IMR-90 (cell line): ENCODE measurements around the gene TESK2. TPM values are rescaled to one million over a fixed set of nuclear protein-coding genes. Genes with fewer than 3 reads are reported as not detected.

Source experiments
- ATAC-seq: fragments of 200-7000 bp; cut with Tn5 transposase; 2 replicates; pipeline ENCODE4 v1.9.1; 2020; ENCODE audit warnings: low read depth, mild to moderate bottlenecking, moderate library complexity
- BruUV-seq: library from RNA; stranded (reverse); fragments of 400-500 nt; replicated peaks from 2 replicates; lab custom pipeline; 2021; lab: Mats Ljungman, UMichigan
- CTCF ChIA-PET: fragments of 300-600 bp; formaldehyde crosslinking; extraction: SDS; loops from one replicate; lab custom pipeline; 2021; ENCODE audit warnings: antibody characterized with exemption; lab: Yijun Ruan, JAX
- POLR2A ChIA-PET: fragments of 300-600 bp; sonication (Branson Sonifier 250); formaldehyde crosslinking; loops from one replicate; lab custom pipeline; 2022; ENCODE audit warnings: antibody characterized with exemption; ENCODE audit not compliant: unreplicated experiment; lab: Charles Lee
- DNase-seq: peaks from one replicate; pipeline ENCODE4 v3.0.0; 2013
- H2AFZ ChIP-seq: replicated peaks from 2 replicates; pipeline ENCODE3; 2013; ENCODE audit warnings: low read length, mild to moderate bottlenecking; ENCODE audit not compliant: poor library complexity
- H2AK5ac ChIP-seq: 2 replicates; pipeline ENCODE4 v1.6.1; 2013; ENCODE audit warnings: low read depth, low read length, inconsistent platforms
- H2AK9ac ChIP-seq: replicated peaks from 2 replicates; pipeline ENCODE3; 2013; ENCODE audit warnings: mild to moderate bottlenecking, low read depth, low read length, moderate library complexity; ENCODE audit not compliant: poor library complexity
- H2BK120ac ChIP-seq: 2 replicates; pipeline ENCODE4 v1.6.1; 2013; ENCODE audit warnings: low read depth, low read length, inconsistent platforms
- H2BK15ac ChIP-seq: 3 replicates; pipeline ENCODE4 v1.6.1; 2013; ENCODE audit warnings: low read depth, low read length, inconsistent platforms
- H2BK20ac ChIP-seq: 2 replicates; pipeline ENCODE4 v1.6.1; 2013; ENCODE audit warnings: low read depth, mild to moderate bottlenecking, inconsistent platforms, low read length, moderate library complexity
- H2BK5ac ChIP-seq: 2 replicates; pipeline ENCODE4 v1.6.1; 2013; ENCODE audit warnings: mild to moderate bottlenecking, low read depth, low read length, inconsistent platforms; ENCODE audit not compliant: poor library complexity, severe bottlenecking
- H3K14ac ChIP-seq: replicated peaks from 2 replicates; pipeline ENCODE4 v1.6.1; 2013; ENCODE audit warnings: low read depth, low read length, inconsistent platforms
- H3K18ac ChIP-seq: 2 replicates; pipeline ENCODE4 v1.6.1; 2013; ENCODE audit warnings: low read depth, low read length, control low read depth
- H3K23ac ChIP-seq: 2 replicates; pipeline ENCODE4 v1.6.1; 2013; ENCODE audit warnings: low read depth, low read length, inconsistent platforms
- H3K27ac ChIP-seq: 2 replicates; pipeline ENCODE4 v1.5.1; 2013; ENCODE audit warnings: mild to moderate bottlenecking, control low read depth, low read length; ENCODE audit not compliant: insufficient read depth
- H3K27me3 ChIP-seq: 2 replicates; pipeline ENCODE4 v1.6.1; 2013; ENCODE audit warnings: low read length; ENCODE audit not compliant: control insufficient read depth, insufficient read depth
- H3K36me3 ChIP-seq: 2 replicates; pipeline ENCODE4 v1.6.1; 2013; ENCODE audit warnings: low read length, mixed read lengths; ENCODE audit not compliant: control insufficient read depth, insufficient read depth
- H3K4ac ChIP-seq: 2 replicates; pipeline ENCODE4 v1.6.1; 2013; ENCODE audit warnings: low read depth, low read length, inconsistent platforms
- H3K4me1 ChIP-seq: 2 replicates; pipeline ENCODE4 v1.6.1; 2013; ENCODE audit warnings: low read length, mixed read lengths; ENCODE audit not compliant: control insufficient read depth, insufficient read depth
- H3K4me2 ChIP-seq: 2 replicates; pipeline ENCODE4 v1.6.1; 2013; ENCODE audit warnings: low read depth, mild to moderate bottlenecking, control low read depth, low read length, moderate library complexity
- H3K4me3 ChIP-seq: 2 replicates; pipeline ENCODE4 v1.5.1; 2013; ENCODE audit warnings: low read depth, mild to moderate bottlenecking, control low read depth, low read length, moderate library complexity; ENCODE audit not compliant: insufficient read depth
- H3K56ac ChIP-seq: 2 replicates; pipeline ENCODE4 v1.6.1; 2013; ENCODE audit warnings: low read length, inconsistent platforms; ENCODE audit not compliant: insufficient read depth; ENCODE audit errors: extremely low read depth
- H3K79me1 ChIP-seq, 2 experiments: 2 replicates each; pipeline ENCODE4 v1.6.1; 2013; ENCODE audit warnings: low read length in 2 of 2, inconsistent platforms in 1 of 2, low read depth in 1 of 2
- H3K9ac ChIP-seq: 2 replicates; pipeline ENCODE4 v1.6.1; 2013; ENCODE audit warnings: low read depth, low read length, control low read depth
- H3K9me1 ChIP-seq: 2 replicates; pipeline ENCODE4 v1.6.1; 2013; ENCODE audit warnings: low read length, inconsistent platforms; ENCODE audit not compliant: insufficient read depth
- H3K9me3 ChIP-seq: 2 replicates; pipeline ENCODE4 v1.6.1; 2013; ENCODE audit warnings: low read length; ENCODE audit not compliant: control insufficient read depth, insufficient read depth
- H4K20me1 ChIP-seq: 2 replicates; pipeline ENCODE4 v1.6.1; 2013; ENCODE audit warnings: low read length, inconsistent platforms; ENCODE audit not compliant: insufficient read depth
- H4K5ac ChIP-seq: 2 replicates; pipeline ENCODE4 v1.6.1; 2013; ENCODE audit warnings: mild to moderate bottlenecking, low read depth, low read length, control low read depth
- H4K8ac ChIP-seq, 2 experiments: 2 replicates each; pipeline ENCODE4 v1.6.1; 2013; ENCODE audit warnings: low read depth in 2 of 2, low read length in 2 of 2, control low read depth in 1 of 2, inconsistent platforms in 1 of 2
- H4K91ac ChIP-seq: 2 replicates; pipeline ENCODE4 v1.6.1; 2013; ENCODE audit warnings: low read depth, low read length, inconsistent platforms; ENCODE audit not compliant: insufficient read depth
- BHLHE40 ChIP-seq: fragments of 150-350 bp; IDR thresholded peaks from 2 replicates; pipeline ENCODE4 v1.6.1; 2016; ENCODE audit warnings: mild to moderate bottlenecking, low read depth, low read length
- CEBPB ChIP-seq: IDR thresholded peaks from 2 replicates; pipeline ENCODE4 v1.6.1; 2012; ENCODE audit warnings: low read depth, low read length, improper control_type of control experiment
- CHD1 ChIP-seq: IDR thresholded peaks from 2 replicates; pipeline ENCODE4 v1.6.1; 2012; ENCODE audit warnings: low read depth, low read length, improper control_type of control experiment
- CTCF ChIP-seq: conservative IDR thresholded peaks from 2 replicates; pipeline ENCODE4 v1.5.1; 2012; ENCODE audit warnings: mild to moderate bottlenecking, low read depth, low read length, improper control_type of control experiment
- ELK1 ChIP-seq: fragments of 150-350 bp; IDR thresholded peaks from 2 replicates; pipeline ENCODE4 v1.6.1; 2016; ENCODE audit warnings: low read depth, mild to moderate bottlenecking, low read length, moderate library complexity, borderline replicate concordance
- FOS ChIP-seq: fragments of 150-350 bp; IDR thresholded peaks from 2 replicates; pipeline ENCODE4 v1.6.1; 2016; ENCODE audit warnings: low read depth, low read length
- MAFK ChIP-seq: IDR thresholded peaks from 2 replicates; pipeline ENCODE4 v1.6.1; 2012; ENCODE audit warnings: low read depth, low read length, improper control_type of control experiment
- MAZ ChIP-seq: IDR thresholded peaks from 2 replicates; pipeline ENCODE4 v1.6.1; 2012; ENCODE audit warnings: low read depth, mild to moderate bottlenecking, low read length, improper control_type of control experiment, moderate library complexity, borderline replicate concordance
- MXI1 ChIP-seq: IDR thresholded peaks from 2 replicates; pipeline ENCODE4 v1.6.1; 2012; ENCODE audit warnings: low read depth, mild to moderate bottlenecking, low read length, moderate library complexity, borderline replicate concordance
- NFE2L2 ChIP-seq: fragments of 150-350 bp; IDR thresholded peaks from 2 replicates; pipeline ENCODE4 v1.6.1; 2016; ENCODE audit warnings: low read depth, mild to moderate bottlenecking, low read length
- POLR2A ChIP-seq: IDR thresholded peaks from 2 replicates; pipeline ENCODE4 v1.6.1; 2012; ENCODE audit warnings: mild to moderate bottlenecking, low read depth, low read length
- RAD21 ChIP-seq: IDR thresholded peaks from 2 replicates; pipeline ENCODE4 v1.6.1; 2012; ENCODE audit warnings: low read length, improper control_type of control experiment
- RCOR1 ChIP-seq: IDR thresholded peaks from 2 replicates; pipeline ENCODE4 v1.6.1; 2012; ENCODE audit warnings: mild to moderate bottlenecking, low read length, improper control_type of control experiment; ENCODE audit not compliant: insufficient replicate concordance
- RFX5 ChIP-seq: IDR thresholded peaks from 2 replicates; pipeline ENCODE4 v1.8.0; 2012; ENCODE audit warnings: low read depth, mild to moderate bottlenecking, low read length, moderate library complexity
- SMC3 ChIP-seq: fragments of 150-350 bp; IDR thresholded peaks from 2 replicates; pipeline ENCODE4 v1.6.1; 2016; ENCODE audit warnings: low read depth, mild to moderate bottlenecking, antibody characterized with exemption, low read length, moderate library complexity
- USF2 ChIP-seq: fragments of 150-350 bp; IDR thresholded peaks from 2 replicates; pipeline ENCODE4 v1.6.1; 2017; ENCODE audit warnings: mild to moderate bottlenecking, antibody characterized with exemption, low read length, low read depth
- WGBS, 2 experiments: methylation state at CpG; one replicate each; pipeline versions ENCODE4 v1.1.5 to v1.1.7; 2013; ENCODE audit warnings: missing lambda C conversion rate in 2 of 2; ENCODE audit not compliant: insufficient read length in 1 of 2; ENCODE audit errors: extremely low coverage in 2 of 2; 5-methylcytosine and 5-hydroxymethylcytosine counted together
- dilution Hi-C: fragments of 300-500 bp; cut with HindIII; formaldehyde crosslinking; loops from one replicate; pipeline ENCODE4 v1.14.3; 2018; ENCODE audit warnings: low sequenced_read_pairs; ENCODE audit not compliant: unreplicated experiment
- in situ Hi-C: fragments of 300-500 bp; cut with MboI; formaldehyde crosslinking; loops from 3 replicates; pipeline ENCODE4 v1.14.3; 2019; ENCODE audit warnings: low sequenced_read_pairs, inconsistent platforms, mixed read lengths
- intact Hi-C: fragments of 100-400 bp; cut with micrococcal nuclease; formaldehyde crosslinking; loops from 2 replicates; pipeline ENCODE4 v1.10.0; 2022
- polyA plus RNA-seq, 3 experiments: library from polyadenylated mRNA; depleted of rRNA; stranded (reverse); fragments of >200 nt; gene quantifications; 2 replicates each; pipeline ENCODE4 v1.2.3, GENCODE V29; 2012; ENCODE audit warnings: low replicate concordance in 1 of 3
- total RNA-seq: library from RNA; depleted of rRNA; stranded (reverse); fragments of >200 nt; gene quantifications from 2 replicates; pipeline ENCODE4 v1.2.3, GENCODE V29; 2012

Gene TESK2
- total and polyA plus RNA-seq, 2 of the 4 experiments (the other 2 are of a cell fraction), result 0.90 to 1.3 TPM

GRCh38 chr1:45410850-45411509, 80.0 kb downstream of the TESK2 start:
- no peak overlapping the region for H3K4me2 ChIP-seq
- intact Hi-C loops (no loop called here), dilution Hi-C loops (no loop called here), in situ Hi-C loops (no loop called here)
- H3K79me1 ChIP-seq, result no peaks in the 10 kb centered on the region
- no peaks in the 10 kb centered on the region for H3K36me3 ChIP-seq
- H2AK9ac ChIP-seq, result no peak overlapping the region
- no peak overlapping the region for H2AFZ ChIP-seq
- H3K14ac ChIP-seq, result no peak overlapping the region
- no peak overlapping the region for H3K4me3 ChIP-seq
- H3K9me1 ChIP-seq, result no peaks in the 10 kb centered on the region; the same call in 1 of the 2 replicates
- no peak overlapping the region for H4K91ac ChIP-seq
- H2BK15ac ChIP-seq, result no peak overlapping the region
- H3K9me3 ChIP-seq, result no peaks in the 10 kb centered on the region
- H3K23ac ChIP-seq, result no peak overlapping the region
- H3K27ac ChIP-seq, result no peak overlapping the region
- no peaks in the 10 kb centered on the region; the same call in 1 of the 2 replicates for H3K27me3 ChIP-seq
- TF ChIP-seq MAFK (no peak), MXI1 (no peak), BHLHE40 (no peak), MAZ (no peak), USF2 (no peak), POLR2A (no peak), CTCF (no peak), RCOR1 (no peak), SMC3 (no peak), CHD1 (no peak), NFE2L2 (no peak), ELK1 (no peak), FOS (no peak), CEBPB (no peak), RAD21 (no peak), RFX5 (no peak)
- no peak overlapping the region for H2AK5ac ChIP-seq
- no peak overlapping the region for H2BK5ac ChIP-seq
- H2BK20ac ChIP-seq, result no peak overlapping the region
- BruUV-seq, result no TSS peak
- no peak overlapping the region for H3K9ac ChIP-seq
- CTCF ChIA-PET, result no interaction called here
- H3K56ac ChIP-seq, result no peak overlapping the region
- no peak overlapping the region for H2BK120ac ChIP-seq
- H4K8ac ChIP-seq, result no peak overlapping the region
- DNase-seq (no peak), ATAC-seq (no peak)
- no peaks in the 10 kb centered on the region; the same call in 1 of the 2 replicates for H3K4me1 ChIP-seq
- no peak overlapping the region for H3K4ac ChIP-seq
- H3K18ac ChIP-seq, result no peak overlapping the region
- no peaks in the 10 kb centered on the region for H4K20me1 ChIP-seq
- H4K5ac ChIP-seq, result no peak overlapping the region
- POLR2A ChIA-PET, result no interaction called here
- 100% methylated on average over 2 of the region's 6 CpGs; no CpG with 5 or more reads in 1 of the 2 experiments for WGBS, 2 experiments
